LHCN-M2 (cell line): ENCODE results near the gene NRG3. TPM values are rescaled to one million over a fixed set of nuclear protein-coding genes. Genes with fewer than 3 reads are reported as not detected.
"Not testable (repeated sequence)": the region's sequence is repeated elsewhere in the genome, so short reads cannot be mapped to it uniquely, and the experiment has no call there.

Experiments used
- DNase-seq: peaks from one replicate; pipeline ENCODE4 v3.0.0-alpha.2; 2012; ENCODE audit warnings: low read depth
- total RNA-seq: library from RNA; depleted of rRNA; stranded (reverse); fragments of >200 nt; gene quantifications from 2 replicates; pipeline ENCODE4 v1.2.3, GENCODE V29; 2014

The NRG3 gene
- total RNA-seq, 1 experiment from 2014 or later, result not detected

DNA sequence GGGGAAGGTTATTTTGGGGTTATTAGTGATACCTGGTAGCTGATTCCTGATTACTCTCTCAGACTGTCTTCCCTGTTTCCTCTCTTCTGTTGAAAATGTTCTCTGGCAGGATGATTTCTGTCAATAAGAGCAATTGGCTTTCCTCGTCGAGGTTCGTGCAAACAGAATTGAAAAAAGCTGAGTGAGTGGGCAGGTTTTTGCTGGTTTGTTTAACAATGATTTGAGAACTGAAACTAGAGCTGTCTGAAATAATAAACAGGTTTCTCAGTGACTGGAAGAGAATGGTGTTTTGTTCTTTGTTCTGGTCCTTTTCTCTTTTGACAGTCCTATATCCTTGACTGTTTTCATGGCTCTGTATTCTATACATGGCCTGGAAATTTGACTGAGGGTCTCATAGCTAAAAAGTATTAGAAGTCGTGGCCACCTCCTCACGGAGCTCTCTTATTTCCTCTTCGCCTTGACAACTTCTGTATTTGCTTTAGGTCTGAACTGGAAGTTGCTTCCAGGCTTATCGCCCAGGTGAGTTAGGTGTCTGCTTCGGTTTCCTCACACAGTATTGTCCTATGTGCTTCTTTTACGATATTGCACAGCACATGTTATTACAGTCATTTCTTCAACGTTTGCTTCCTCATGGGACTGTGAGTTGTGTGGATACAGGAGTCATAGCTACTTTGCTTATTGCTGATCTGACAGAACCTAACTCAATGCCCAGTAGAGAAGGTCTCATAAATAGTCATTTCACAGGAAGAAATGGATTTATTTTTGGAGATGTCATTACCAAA is 403.6 kb downstream of the NRG3 start:
- DNase-seq, result no peak

DNA sequence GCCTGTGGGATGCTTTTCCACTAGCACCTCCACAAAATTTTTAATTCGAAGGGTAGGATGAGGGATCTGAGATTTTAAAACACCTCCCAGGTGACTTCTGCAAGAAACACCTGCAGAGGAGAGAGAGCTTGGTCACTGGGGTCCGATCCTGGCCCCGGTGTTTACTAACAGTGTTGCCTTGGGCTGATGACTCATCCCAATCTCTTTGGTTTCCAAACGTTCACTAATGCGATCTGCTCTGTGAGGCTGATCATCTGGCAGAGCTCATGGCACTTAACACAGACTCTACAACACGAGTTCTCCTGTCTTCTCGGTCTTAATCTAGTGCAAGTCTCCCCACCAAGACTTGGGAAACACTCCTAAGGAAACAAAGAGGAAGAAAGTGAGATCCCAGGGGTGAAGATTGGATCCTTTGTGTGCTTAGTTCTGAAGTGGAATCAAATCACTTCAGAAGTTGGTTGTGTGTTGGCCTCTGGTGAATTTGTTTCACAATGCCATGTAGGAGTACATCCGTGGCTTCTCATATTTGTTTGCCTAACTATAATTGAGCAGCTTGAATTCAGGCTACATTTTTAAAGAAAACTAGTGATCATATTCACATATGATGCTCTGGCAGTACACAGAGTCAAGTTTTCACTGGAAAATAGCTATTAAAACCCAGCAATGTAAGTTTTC is 407.9 kb downstream of the NRG3 start:
- no peak for DNase-seq

DNA sequence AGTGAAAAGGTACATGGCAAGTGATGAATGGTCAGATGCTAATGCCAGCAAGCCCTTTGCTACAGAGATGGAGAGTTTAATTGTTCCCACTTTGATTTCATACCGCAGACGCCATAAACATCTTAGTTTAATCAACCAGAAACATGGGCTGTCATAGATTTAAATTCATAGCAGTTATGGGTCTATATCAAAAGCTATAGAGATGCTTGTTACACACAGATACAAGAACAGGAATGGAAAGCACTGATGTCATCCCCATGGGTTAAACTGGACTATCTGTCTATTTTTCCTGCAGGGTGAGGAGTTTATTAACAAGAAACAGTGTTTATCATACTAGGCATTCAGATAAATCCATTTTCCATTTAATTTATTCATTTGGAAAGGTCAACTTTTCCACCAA is 409.2 kb downstream of the NRG3 start:
- DNase-seq, result no peak

DNA sequence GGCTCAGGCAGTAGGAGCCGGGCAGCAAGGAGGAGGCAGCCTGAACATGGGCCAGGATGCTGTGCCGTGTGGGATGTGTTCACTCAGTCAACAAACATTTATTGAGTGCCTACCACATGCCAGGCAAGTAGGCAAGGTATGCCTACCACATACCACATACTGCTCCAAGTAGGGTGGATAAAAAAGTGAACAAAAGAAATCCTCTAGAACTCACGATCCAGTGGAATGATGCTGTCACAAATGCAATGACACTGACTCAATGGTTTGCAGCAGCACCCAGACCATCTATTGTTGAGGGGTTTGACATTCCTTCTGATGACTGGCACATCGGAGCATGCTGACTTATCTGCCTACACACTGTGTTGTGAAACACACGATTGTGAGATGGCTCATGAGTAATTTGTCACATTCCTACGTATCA is 413.5 kb downstream of the NRG3 start:
- DNase-seq, result no peak

DNA sequence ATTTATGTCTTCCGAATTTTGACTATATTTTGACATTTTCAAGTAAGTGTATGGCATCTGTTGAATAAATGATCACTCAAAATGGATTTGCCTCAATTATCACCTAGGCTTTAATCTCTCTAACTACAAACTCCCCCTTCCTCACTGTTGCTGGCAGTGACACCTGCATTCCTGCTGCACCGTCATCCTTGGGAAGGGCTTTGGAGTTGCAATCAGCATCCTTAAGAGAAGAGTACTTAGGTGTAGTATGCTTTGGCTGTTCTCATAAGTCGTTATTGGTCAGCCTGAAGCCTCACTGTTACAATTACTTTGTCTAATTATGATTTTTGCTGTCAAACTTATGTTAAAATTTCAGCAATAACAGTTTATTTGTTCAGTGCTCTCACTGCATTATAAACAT is 415.0 kb downstream of the NRG3 start:
- no peak for DNase-seq

DNA sequence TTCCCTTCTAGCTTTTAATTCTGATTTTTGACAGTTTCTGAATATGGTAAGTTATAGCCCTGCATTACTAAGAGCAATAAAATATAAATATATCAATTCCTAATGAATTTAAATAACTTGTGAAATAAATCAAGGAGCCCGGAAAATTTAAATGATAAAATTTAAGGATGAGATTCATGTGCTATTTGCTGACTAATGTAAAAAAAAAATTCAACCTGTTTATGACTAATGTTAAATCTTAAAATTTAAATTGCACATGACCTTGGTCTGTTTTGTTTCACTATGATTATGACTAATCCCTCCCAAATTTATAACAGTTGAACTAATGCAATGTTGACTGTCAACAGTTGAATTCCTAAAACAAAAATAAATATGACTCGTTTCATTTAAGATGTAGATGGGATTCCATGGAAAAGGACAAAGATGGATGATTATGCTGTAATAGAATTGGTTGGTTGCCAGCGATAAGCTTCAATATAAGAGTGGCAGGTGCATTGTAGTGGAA is 419.9 kb downstream of the NRG3 start:
- DNase-seq, result no peak

DNA sequence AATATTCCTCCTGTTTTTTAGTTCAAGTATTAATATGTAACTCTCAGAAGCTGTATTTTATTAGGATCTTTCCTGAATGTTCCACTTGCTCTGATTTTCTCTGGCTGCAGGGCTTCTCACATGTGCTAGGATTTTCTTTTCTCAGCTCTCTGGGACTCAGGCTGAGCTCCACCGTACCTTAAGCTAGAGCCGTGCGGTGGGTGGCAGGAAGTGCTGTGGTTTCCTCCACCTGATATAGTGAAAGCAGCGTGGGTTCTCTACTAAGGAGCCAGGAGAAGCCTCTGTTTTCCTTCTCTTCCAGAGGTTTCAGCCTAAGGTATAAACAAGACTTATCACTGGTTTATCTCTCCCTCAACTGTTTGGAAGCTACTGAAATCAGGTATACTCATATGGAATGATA is 433.6 kb downstream of the NRG3 start:
- no peak for DNase-seq

DNA sequence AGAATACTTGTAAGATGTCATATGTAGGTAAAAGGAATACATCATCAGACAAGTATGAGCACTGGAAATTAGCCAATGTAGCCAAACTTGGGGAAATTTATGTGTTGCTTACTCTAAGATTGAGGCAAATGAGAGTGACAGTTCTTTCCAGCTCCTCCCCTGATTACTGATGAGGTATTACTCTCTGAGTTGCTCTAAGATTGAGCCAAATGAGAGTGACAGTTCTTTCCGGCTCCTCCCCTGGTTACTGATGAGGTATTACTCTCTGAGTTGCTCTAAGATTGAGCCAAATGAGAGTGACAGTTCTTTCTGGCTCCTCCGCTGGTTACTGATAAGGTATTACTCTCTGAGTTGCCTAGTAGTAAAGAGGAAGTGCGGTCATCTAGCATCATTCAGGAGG is 435.8 kb downstream of the NRG3 start:
- no peak for DNase-seq

DNA sequence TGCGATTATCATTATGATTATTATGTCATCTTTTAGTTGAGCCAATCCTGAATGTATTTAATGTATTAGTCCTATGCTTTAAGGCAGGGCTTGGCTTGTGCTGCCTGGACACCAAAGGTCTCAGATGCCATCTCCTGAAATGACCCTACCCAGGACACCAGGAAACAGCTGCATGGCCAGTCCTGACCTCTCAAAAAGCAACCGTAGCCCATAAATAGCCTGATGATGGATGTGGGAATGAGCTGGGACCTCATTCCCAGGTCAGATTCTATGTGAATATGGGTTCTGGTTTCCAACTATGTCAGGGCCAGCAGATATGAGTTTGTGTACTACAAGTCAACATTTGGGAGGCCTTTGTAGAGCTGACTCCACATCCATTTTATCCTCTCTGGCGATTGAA is 438.4 kb downstream of the NRG3 start:
- DNase-seq, result no peak

DNA sequence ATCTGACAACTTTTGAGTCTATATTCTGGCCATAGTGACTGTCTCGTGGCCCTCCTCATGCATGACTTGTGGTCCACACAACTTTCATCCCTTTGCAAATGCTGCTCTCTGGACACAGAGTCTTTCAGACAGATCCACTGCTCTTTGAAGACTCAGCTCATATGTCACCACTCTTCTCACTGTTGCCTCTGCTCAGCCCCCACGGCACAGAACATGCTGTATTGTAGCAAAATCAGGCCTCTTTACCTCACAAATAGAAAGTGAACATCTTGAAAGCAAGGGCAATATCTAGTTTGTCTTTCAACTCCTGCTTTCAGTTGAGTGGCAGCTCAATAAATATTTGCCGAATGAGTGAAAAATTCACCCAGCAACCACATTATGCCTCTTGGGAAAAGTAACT is 443.5 kb downstream of the NRG3 start:
- DNase-seq, result no peak

DNA sequence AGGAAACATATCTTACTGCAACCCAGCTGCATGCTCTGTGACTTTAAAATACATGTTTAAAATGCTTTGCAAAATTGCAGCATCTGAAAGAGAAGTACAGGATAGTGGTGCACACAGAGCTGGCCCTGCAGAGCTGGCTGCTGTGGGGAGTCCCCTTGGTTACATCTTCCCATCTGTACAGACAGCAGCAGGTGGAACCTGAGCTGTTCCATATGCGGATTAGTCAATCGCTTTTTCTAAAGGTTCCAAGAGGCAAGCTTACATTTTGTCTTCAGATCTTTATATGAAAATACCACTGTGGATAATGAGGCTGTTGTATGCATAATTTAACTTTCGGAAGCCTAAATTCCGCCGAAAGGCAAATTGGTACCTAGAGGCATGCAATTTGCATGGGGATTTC is 444.1 kb downstream of the NRG3 start:
- DNase-seq, result no peak

DNA sequence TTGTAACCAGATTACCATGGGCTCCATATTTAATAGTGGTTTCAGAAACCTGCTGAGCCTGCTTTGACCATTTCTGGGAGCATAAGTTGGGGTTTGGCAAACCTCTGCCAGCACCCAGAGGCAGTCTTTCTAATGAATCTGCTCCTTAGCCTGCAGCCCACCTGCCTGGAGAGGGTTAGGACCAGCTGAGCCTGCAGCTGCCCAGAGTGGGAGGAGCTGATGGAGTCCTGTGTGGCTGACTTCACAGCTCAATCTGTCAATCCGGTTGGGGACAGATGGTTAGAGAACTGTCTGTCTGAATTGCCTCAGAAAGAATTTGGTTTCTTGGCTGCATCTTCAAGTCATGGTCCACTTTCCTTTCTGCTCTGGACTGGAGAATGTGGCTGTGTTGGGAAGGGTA is 444.6 kb downstream of the NRG3 start:
- no peak for DNase-seq

DNA sequence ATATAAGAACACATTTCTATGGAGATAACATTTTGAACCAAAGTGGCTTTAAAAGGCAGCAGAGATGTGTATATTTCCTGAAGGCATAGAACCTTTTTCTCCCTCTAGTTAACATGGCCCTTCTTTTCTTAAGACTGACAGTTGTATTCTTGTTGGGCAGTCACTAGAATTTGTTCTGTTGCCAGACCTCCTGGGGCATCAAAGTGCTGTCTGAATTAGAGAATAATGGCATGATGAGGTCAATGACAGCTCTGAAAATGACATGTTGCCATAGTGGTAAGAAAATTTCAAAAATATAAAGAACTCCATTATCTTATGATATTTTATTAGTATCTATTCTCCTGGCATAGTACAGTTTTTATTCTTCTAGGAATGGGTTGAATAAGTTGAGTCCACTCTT is 446.7 kb downstream of the NRG3 start:
- no peak for DNase-seq

DNA sequence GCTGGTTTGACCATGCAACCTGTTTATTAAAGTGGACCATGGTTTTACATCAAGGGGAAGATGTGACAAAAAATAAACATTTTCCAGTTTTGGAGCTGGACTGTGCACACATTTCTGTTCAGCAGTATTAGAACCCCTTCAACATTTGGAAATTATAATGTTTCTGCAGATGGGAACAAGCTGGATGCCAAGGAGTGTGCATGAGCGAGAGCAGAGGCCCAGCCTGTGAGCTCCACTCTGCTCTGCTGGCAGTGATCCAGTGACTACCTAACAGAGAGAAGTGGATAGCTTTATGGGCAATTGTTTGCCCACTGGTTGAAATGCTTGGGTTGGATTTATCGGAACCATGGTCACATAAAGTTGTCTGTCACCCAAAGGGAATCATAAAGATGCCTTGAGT is 456.7 kb downstream of the NRG3 start:
- DNase-seq, result no peak

DNA sequence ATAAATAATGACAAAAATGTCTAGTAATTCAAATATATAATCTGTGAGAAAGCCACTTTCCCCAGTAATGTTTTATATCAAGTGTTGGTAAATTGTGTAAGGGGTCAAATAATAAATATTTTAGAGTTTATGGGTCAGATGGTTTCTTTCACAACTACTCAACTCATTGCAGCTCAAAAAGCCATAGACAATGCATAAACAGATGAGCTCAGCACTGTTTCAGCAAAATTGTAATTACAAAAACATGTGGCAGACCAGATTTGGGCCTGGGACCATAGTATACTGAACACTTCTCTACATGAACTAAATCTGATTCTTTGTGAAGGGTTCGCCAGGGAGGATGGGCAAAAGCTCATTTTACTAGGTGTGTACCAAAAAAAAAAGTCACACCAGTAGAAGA is 460.8 kb downstream of the NRG3 start:
- no peak for DNase-seq

DNA sequence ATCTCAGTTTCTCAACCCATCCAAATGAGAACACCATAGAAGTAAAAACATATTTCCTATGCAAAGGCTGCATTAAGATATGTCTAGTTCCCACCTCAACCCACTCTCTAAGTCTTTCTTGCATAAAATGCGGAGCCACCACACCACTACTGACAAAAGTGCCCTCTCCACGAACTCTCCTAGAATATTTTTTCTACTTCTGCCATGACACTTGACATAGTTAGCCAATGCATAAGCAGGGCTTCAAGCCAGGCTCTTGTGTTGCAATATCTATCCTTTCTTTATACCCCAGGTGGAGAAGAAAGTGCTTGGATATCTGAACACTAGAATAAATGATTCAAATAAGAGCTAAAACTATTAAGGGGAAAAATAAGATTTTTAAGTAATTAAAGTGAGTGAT is 465.2 kb downstream of the NRG3 start:
- no peak for DNase-seq

DNA sequence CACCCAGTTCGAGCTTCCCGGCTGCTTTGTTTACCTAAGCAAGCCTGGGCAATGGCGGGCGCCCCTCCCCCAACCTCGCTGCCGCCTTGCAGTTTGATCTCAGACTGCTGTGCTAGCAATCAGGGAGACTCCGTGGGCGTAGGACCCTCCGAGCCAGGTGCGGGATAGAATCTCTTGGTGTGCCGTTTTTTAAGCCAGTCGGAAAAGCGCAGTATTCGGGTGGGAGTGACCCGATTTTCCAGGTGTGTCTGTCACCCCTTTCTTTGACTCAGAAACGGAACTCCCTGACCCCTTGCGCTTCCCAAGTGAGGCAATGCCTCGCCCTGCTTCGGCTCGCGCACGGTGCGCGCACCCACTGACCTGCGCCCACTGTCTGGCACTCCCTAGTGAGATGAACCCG is 474.6 kb downstream of the NRG3 start:
- DNase-seq, result not testable (repeated sequence)

DNA sequence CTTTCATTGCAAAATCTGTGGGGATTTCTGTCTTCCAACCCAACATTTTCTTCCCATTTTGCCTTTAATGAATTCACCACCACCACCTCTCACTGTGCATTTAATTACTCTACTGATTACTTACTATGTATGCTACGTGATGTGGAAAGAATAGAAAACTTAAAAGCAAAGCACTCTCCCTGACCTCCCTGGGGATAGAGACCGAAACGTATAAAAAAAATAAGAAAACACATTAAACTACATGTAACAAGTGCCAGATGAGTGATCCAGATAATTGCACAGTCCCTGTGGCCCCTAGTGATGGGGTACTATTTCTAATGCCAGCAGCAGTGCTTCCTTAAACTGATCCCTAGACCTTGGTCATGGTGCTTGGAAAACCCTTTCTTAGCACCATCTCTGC is 478.4 kb downstream of the NRG3 start:
- no peak for DNase-seq

DNA sequence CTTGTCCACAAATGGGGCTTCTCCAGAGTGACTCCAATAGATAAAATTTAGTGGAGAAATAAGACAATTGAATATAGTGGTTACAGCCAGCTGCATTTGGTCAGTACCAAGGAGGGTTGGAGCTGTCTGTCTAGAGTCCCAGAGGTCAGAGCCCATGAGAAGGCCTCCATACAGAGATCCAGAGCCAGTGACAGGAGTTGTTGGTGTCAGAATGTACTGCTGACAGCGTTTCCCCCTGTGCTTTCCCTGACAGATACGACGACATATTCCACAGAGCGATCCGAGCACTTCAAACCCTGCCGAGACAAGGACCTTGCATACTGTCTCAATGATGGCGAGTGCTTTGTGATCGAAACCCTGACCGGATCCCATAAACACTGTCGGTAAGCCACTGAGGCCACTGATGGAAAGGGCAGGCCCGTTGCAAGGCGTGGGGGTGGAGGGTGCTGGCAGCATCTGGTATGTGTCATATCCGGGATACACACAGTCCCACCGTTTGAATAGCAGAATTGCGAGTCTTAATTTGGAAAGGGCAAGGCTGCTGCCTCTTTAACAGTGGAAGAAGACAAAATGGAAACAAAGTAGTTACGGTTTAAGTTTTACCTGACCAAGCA is 483.6 kb downstream of the NRG3 start:
- no peak for DNase-seq

DNA sequence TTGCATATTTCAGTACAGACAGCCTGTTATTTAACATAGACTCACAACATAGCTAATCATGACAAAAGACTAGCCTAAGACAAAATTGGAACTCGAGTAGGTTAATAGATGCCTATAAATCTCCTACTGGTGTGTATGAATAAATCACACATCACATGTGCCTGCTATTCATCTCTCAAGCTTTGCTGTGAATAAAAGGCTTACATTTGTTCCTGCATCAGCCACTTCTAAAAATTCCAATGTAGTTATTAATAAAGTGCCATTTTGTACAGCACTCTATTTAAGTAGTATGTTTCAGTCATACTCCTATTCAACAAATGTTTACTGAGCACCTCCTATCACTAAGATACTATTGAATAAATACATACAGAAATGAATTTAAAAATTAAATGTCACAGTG is 486.3 kb downstream of the NRG3 start:
- DNase-seq, result no peak

DNA sequence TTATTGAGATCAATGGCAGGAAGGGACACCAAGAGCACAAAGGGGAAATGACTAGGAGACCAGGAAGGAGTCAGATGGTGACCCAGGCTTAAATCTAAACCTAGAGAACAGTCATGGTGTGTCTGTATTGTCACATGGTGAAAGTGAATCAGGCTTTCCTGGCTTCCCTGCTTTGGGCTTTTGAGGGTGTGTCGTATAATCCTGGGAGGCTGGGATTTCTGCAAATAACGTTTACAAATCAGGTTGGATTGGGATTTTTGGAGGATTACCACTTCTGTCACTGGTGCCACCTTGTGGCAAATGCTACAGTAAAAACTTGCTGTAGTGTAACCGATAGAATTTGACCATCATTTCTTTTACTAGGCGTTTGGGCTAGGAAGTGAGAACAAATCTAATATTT is 502.6 kb downstream of the NRG3 start:
- DNase-seq, result no peak

DNA sequence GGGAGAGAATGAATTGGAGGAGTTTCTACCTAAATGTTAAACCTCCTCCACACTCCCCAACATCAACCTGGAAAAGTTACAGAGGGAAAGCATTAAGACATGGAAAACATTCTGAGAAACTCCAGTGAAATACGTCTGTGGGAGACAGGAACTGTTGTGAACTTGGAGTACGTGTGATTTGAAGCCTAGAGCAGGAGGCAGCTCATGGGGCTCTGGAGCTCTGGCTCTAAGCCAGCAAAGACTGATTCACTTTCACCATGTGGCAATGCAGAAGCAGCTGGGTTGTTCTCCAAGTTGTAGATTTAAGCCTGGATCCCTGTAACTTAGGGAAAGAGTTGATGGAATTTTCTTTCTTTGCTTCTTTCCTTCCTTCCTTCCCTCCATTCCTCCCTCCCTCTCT is 503.2 kb downstream of the NRG3 start:
- no peak for DNase-seq

DNA sequence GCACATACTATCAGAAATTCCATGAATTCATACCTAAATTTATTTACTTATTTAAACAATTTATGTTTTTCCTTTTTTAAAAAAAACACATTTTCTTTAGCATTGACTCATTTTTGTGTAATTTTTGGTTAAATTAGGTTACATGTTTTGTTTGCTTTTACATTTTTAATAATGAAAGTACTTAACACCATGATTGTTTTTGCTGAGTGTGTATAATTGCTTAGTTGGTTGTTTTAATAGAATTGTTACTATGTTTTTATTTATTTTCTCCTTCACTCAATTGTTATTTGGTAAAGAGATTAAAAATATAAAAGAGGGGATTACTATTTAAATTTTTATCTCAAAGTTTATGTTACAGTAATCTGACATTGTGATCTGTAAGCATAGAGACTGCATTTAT is 508.4 kb downstream of the NRG3 start:
- DNase-seq, result no peak
